ENCODE data around the gene OLFM1. TPM values are rescaled to one million over a fixed set of nuclear protein-coding genes. Genes with fewer than 3 reads are reported as not detected.
A peak's percentile ranks its signal among the peaks of the same experiment; 100 is the strongest.
"Not testable (repeated sequence)": the region's sequence is repeated elsewhere in the genome, so short reads cannot be mapped to it uniquely, and the experiment has no call there.

The OLFM1 gene
- total and polyA plus RNA-seq, 2 donors, result 24.5 to 28.3 TPM

DNA sequence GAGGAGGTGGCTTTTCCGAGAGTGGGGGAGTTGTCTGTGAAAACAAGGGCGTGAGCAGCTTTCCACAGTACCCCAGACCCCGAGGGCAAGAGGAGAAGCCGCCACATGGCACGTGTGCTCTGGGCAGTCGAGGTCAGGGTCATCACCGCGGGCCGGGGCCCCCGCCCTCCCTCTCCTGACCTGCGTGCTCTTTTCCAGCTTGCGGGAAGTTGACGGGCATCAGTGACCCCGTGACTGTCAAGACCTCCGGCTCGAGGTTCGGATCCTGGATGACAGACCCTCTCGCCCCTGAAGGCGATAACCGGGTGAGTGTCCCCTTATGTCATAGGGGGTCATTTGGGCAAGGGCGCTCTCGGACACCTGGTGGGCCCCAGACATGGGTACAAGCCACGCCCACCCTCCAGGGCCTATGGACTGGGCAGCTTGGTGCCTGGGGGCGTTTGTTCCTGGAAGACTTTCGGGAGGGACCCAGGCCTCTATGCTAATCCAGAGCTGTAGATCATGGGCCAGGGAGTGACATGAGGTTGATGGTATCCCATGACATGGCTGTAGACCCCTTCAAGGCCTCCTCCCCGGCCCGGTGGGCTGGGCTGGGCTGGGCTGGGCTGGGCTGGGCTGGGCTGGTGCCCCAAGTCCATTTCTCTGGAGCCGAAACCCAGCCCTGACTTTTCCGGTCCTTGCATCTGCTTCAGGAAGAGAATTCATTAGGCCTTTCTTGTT, 19.2 kb downstream of the OLFM1 start:
- Histone ChIP-seq H3K36me3 (ENCODE audit: control insufficient read depth in 2 of 2, insufficient read depth in 2 of 2, low read length in 1 of 2) (no peaks in the 10 kb centered on the region), H3K4me3 (ENCODE audit: low read length in 2 of 2) (no peak overlapping the region), H3K27ac (ENCODE audit: low read depth in 1 of 2, low read length in 1 of 2) (no peak overlapping the region), H3K27me3 (ENCODE audit: control insufficient read depth in 2 of 2, insufficient read depth in 1 of 2, low read length in 1 of 2) (peaks cover 0 to 51% of the 10 kb centered on the region in 2 donors), H3K4me1 (ENCODE audit: control insufficient read depth in 2 of 2, insufficient read depth in 2 of 2, low read length in 2 of 2) (peaks cover 0 to 6% of the 10 kb centered on the region in 2 donors), H3K9me3 (ENCODE audit: control insufficient read depth in 2 of 2, insufficient read depth in 1 of 2, low read length in 1 of 2) (no peaks in the 10 kb centered on the region)
- WGBS, result 87% methylated on average over 29 of the region's 29 CpGs
- DNase-seq (ENCODE audit: low read depth in 6 of 9, low spot score in 9 of 9), result no peak

DNA sequence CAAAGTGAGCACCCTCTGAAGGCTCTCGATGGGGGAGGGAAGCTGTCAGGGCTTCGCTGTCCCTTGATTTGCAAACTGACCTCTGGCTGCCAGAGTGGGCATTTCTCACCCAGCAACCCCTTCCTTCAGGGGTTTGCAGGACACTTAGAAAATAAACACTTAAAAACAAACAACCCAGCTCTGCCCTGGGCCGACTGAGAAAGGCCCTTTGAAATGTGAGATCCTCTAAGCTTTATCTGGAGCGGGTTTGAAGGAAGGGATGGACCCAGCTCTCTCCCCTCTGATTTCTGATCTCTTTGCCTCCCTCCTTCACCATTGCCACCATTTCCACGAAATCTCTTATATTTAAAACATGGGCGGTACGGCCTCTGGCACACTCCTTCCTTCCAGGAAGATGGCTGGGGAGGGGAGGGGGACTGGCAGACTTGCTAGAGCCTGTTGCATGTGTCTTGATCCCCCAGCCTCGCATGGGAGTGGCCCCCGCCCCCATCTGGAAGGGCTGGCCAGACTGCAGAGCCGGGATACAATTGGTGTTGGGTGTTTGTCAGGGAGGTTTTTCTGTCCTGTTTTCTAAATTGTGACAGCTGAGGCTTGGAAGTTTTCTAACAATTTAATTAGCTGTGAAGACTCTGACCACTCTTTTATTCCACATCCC, 20.2 kb downstream of the OLFM1 start:
- no peak overlapping the region for H3K4me3 ChIP-seq (ENCODE audit: low read length in 2 of 2)
- no peaks in the 10 kb centered on the region for H3K9me3 ChIP-seq (ENCODE audit: control insufficient read depth in 2 of 2, insufficient read depth in 1 of 2, low read length in 1 of 2)
- H3K4me1 ChIP-seq (ENCODE audit: control insufficient read depth in 2 of 2, insufficient read depth in 2 of 2, low read length in 2 of 2), result peaks cover 0 to 6% of the 10 kb centered on the region in 2 donors
- H3K36me3 ChIP-seq (ENCODE audit: control insufficient read depth in 2 of 2, insufficient read depth in 2 of 2, low read length in 1 of 2), result no peaks in the 10 kb centered on the region
- H3K27me3 ChIP-seq (ENCODE audit: control insufficient read depth in 2 of 2, insufficient read depth in 1 of 2, low read length in 1 of 2), result peaks cover 0 to 51% of the 10 kb centered on the region in 2 donors
- DNase-seq (ENCODE audit: low read depth in 6 of 9, low spot score in 9 of 9), result peak in 1 of 9 donors; percentile 5
- 13% methylated on average over 10 of the region's 10 CpGs for WGBS
- H3K27ac ChIP-seq (ENCODE audit: low read depth in 1 of 2, low read length in 1 of 2), result no peak overlapping the region

DNA sequence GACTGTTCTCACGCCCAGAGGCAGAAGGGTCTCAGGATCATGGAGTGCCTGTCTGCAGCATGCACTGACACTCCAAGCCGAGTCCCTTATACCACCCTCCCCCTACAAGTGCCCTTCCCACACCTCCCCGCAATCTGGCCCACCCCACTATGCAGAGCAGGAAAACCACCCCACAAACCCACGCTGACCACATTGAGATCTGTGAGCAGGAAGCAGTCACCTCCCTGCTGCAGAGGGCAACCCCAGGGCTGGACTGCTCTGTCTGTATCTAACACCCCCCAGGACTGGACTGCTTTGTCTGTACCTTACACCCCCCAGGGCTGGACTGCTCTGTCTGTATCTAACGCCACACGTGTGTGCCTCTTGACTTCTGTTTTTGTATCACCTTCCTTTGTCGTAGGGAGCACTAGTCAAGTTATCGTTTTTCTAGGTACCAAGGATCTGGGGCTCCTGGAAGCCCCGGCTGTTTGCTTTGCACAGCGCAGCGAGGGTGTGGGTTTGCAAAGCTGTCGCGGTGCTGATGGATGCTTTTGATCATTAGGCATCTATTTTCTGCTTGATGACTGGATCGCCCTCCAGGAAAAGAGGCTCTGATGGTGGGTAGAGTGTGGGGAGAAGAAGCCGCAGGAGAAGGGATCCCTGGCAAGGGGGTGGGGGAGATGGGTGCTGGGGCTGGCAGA, 21.5 kb downstream of the OLFM1 start:
- no peaks in the 10 kb centered on the region for H3K9me3 ChIP-seq (ENCODE audit: control insufficient read depth in 2 of 2, insufficient read depth in 1 of 2, low read length in 1 of 2)
- H3K27ac ChIP-seq (ENCODE audit: low read depth in 1 of 2, low read length in 1 of 2), result no peak overlapping the region
- 48% methylated on average over 15 of the region's 15 CpGs for WGBS
- H3K4me3 ChIP-seq (ENCODE audit: low read length in 2 of 2), result no peak overlapping the region
- peaks cover 0 to 51% of the 10 kb centered on the region in 2 donors for H3K27me3 ChIP-seq (ENCODE audit: control insufficient read depth in 2 of 2, insufficient read depth in 1 of 2, low read length in 1 of 2)
- DNase-seq (ENCODE audit: low read depth in 6 of 9, low spot score in 9 of 9), result no peak
- H3K4me1 ChIP-seq (ENCODE audit: control insufficient read depth in 2 of 2, insufficient read depth in 2 of 2, low read length in 2 of 2), result peaks cover 0 to 6% of the 10 kb centered on the region in 2 donors
- no peaks in the 10 kb centered on the region for H3K36me3 ChIP-seq (ENCODE audit: control insufficient read depth in 2 of 2, insufficient read depth in 2 of 2, low read length in 1 of 2)

DNA sequence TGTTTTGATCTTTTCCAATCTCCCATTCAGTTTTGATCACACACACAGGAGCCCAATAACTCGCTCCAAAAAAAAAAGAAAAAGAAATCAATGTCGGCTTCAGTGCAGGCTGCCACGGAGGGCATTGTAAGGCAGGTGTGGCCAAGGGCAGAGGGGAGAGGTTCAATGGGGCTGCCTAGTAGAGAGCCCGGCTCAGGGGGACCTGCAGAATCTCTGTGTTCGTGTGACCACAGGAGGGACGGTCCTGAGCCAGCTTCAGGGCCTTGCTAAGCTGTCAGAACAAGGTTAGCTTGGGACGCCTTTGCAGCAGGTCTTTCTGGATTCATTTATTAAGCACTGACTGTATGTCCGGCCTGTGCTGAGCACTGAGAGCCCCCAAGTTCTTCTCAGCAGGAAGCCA, 22.2 kb downstream of the OLFM1 start:
- Histone ChIP-seq H3K36me3 (ENCODE audit: control insufficient read depth in 2 of 2, insufficient read depth in 2 of 2, low read length in 1 of 2) (no peaks in the 10 kb centered on the region), H3K4me1 (ENCODE audit: control insufficient read depth in 2 of 2, insufficient read depth in 2 of 2, low read length in 2 of 2) (peaks cover 0 to 6% of the 10 kb centered on the region in 2 donors), H3K27ac (ENCODE audit: low read depth in 1 of 2, low read length in 1 of 2) (no peak overlapping the region), H3K9me3 (ENCODE audit: control insufficient read depth in 2 of 2, insufficient read depth in 1 of 2, low read length in 1 of 2) (no peaks in the 10 kb centered on the region), H3K4me3 (ENCODE audit: low read length in 2 of 2) (no peak overlapping the region), H3K27me3 (ENCODE audit: control insufficient read depth in 2 of 2, insufficient read depth in 1 of 2, low read length in 1 of 2) (peaks cover 0 to 51% of the 10 kb centered on the region in 2 donors)
- DNase-seq (ENCODE audit: low read depth in 6 of 9, low spot score in 9 of 9), result no peak
- 61% methylated on average over 8 of the region's 8 CpGs for WGBS

DNA sequence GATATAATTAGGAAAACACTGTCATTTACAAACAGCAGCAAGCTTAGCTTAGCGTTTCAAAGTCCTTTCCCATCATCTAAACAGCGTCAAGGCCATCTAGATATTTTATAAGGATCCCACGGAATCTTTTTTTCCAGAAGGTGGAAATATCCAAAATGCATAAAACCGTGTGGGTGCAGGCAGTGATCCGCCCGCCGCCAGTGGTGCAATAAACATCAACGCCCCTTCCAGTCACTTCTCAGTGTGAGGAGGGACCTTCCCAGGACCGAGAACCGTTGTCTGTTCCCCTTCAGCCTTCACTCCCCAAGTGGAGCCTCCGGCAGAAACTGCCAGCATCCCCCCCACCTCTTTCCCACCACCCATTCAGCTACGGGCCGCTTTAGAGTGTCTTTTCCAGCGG, 22.9 kb downstream of the OLFM1 start:
- Histone ChIP-seq H3K9me3 (ENCODE audit: control insufficient read depth in 2 of 2, insufficient read depth in 1 of 2, low read length in 1 of 2) (no peaks in the 10 kb centered on the region), H3K36me3 (ENCODE audit: control insufficient read depth in 2 of 2, insufficient read depth in 2 of 2, low read length in 1 of 2) (no peaks in the 10 kb centered on the region), H3K27me3 (ENCODE audit: control insufficient read depth in 2 of 2, insufficient read depth in 1 of 2, low read length in 1 of 2) (peaks cover 0 to 49% of the 10 kb centered on the region in 2 donors), H3K27ac (ENCODE audit: low read depth in 1 of 2, low read length in 1 of 2) (no peak overlapping the region), H3K4me1 (ENCODE audit: control insufficient read depth in 2 of 2, insufficient read depth in 2 of 2, low read length in 2 of 2) (peaks cover 0 to 6% of the 10 kb centered on the region in 2 donors), H3K4me3 (ENCODE audit: low read length in 2 of 2) (no peak overlapping the region)
- no peak for DNase-seq (ENCODE audit: low read depth in 6 of 9, low spot score in 9 of 9)
- WGBS, result 61% methylated on average over 14 of the region's 14 CpGs

DNA sequence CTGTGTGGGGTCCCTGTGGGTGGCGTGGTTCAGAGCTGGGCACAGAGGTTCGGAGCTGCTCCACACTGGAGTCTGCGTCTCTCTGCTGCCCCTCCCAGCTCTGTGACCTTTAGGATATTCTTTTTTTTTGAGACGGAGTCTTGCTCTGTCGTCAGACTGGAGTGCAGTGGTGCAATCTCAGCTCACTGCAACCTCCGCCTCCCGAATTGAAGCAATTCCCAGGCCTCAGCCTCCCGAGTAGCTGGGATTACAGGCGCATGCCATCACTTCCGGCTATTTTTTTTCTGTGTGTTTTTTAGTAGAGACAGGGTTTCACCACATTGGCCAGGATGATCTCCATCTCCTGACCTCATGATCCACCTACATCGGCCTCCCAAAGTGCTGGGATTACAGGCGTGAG, 24.1 kb downstream of the OLFM1 start:
- 89% methylated on average over 12 of the region's 12 CpGs for WGBS
- not testable (repeated sequence) for H3K9me3 ChIP-seq (ENCODE audit: control insufficient read depth in 2 of 2, insufficient read depth in 1 of 2, low read length in 1 of 2); H3K36me3 ChIP-seq (ENCODE audit: control insufficient read depth in 2 of 2, insufficient read depth in 2 of 2, low read length in 1 of 2); H3K27ac ChIP-seq (ENCODE audit: low read depth in 1 of 2, low read length in 1 of 2); H3K4me3 ChIP-seq (ENCODE audit: low read length in 2 of 2); DNase-seq (ENCODE audit: low read depth in 6 of 9, low spot score in 9 of 9); H3K4me1 ChIP-seq (ENCODE audit: control insufficient read depth in 2 of 2, insufficient read depth in 2 of 2, low read length in 2 of 2)
- H3K27me3 ChIP-seq (ENCODE audit: control insufficient read depth in 2 of 2, insufficient read depth in 1 of 2, low read length in 1 of 2), result peaks cover 0 to 43% of the 10 kb centered on the region in 2 donors

DNA sequence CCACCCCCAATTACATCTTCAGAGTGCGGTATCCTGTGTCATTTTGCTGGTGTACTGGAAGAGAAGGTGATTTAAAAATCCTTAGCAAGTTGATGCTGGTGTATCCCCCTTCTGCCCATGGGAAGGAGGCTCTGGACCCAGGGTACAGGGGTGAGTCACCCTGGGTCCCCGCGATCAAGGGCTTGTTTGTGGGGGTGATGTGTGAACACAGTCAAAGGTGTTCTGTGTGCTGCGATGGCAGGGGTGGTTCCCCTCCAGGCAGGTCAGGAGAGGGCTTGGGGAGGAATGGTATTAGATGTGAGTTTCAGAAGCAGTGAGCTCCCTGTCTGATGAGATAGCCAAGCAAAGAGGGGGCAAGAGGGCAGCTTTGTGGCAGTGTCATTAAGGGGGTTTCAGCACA, 28.9 kb downstream of the OLFM1 start:
- peaks cover 5% of the 10 kb centered on the region in 2 donors for H3K9me3 ChIP-seq (ENCODE audit: control insufficient read depth in 2 of 2, insufficient read depth in 1 of 2, low read length in 1 of 2)

DNA sequence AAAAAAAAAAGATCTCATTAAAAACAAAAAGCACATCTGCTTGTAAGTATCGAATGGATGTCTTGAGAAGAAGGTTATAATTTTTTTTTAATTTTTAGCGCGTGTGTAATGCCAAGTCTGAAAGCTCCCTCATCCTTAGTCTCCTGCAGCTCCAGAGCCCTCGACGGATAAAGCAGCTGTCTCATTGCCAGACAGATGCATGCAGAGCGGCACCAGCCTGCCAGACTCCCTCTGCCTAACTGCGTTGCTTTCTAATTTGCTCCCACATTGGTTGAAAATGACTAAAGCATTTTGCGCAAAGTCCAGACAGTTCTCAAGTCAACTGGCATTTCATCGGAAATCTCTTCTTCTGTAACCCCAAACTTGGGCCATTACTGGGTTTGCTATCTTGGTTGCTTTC, 29.4 kb downstream of the OLFM1 start:
- no peaks in the 10 kb centered on the region for H3K36me3 ChIP-seq (ENCODE audit: control insufficient read depth in 2 of 2, insufficient read depth in 2 of 2, low read length in 1 of 2)
- no peaks in the 10 kb centered on the region for H3K4me1 ChIP-seq (ENCODE audit: control insufficient read depth in 2 of 2, insufficient read depth in 2 of 2, low read length in 2 of 2)
- no peak overlapping the region for H3K4me3 ChIP-seq (ENCODE audit: low read length in 2 of 2)
- no peak for DNase-seq (ENCODE audit: low read depth in 6 of 9, low spot score in 9 of 9)
- no peaks in the 10 kb centered on the region for H3K27me3 ChIP-seq (ENCODE audit: control insufficient read depth in 2 of 2, insufficient read depth in 1 of 2, low read length in 1 of 2)
- peaks cover 5% of the 10 kb centered on the region in 2 donors for H3K9me3 ChIP-seq (ENCODE audit: control insufficient read depth in 2 of 2, insufficient read depth in 1 of 2, low read length in 1 of 2)
- H3K27ac ChIP-seq (ENCODE audit: low read depth in 1 of 2, low read length in 1 of 2), result no peak overlapping the region
- WGBS, result 94% methylated on average over 9 of the region's 9 CpGs

More for the DNA sequence above, 28.9 kb downstream of the OLFM1 start:
- Histone ChIP-seq H3K27me3 (ENCODE audit: control insufficient read depth in 2 of 2, insufficient read depth in 1 of 2, low read length in 1 of 2) (no peaks in the 10 kb centered on the region), H3K4me1 (ENCODE audit: control insufficient read depth in 2 of 2, insufficient read depth in 2 of 2, low read length in 2 of 2) (no peaks in the 10 kb centered on the region), H3K4me3 (ENCODE audit: low read length in 2 of 2) (no peak overlapping the region), H3K36me3 (ENCODE audit: control insufficient read depth in 2 of 2, insufficient read depth in 2 of 2, low read length in 1 of 2) (no peaks in the 10 kb centered on the region), H3K27ac (ENCODE audit: low read depth in 1 of 2, low read length in 1 of 2) (no peak overlapping the region)
- WGBS, result 82% methylated on average over 4 of the region's 4 CpGs
- DNase-seq (ENCODE audit: low read depth in 6 of 9, low spot score in 9 of 9), result no peak

DNA sequence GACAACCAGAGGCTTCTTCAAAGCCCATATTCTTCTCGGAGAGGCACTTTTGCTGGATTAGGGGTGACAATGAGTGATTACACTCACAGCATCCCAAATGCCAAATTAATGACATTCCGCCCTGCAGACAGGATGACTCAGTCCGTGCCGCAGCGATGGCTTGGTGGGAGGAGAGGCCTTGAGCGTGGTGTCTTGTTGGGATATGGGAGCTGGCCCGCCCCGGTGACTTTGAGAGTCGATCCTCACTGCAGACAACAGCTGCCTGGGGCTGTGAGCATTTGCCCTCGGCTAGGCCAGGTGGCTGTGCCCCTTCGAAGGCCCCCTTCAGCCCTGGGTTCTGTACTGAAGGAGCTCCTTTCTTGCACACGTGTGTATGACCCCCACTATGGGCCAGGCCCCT, 29.8 kb downstream of the OLFM1 start:
- H3K4me1 ChIP-seq (ENCODE audit: control insufficient read depth in 2 of 2, insufficient read depth in 2 of 2, low read length in 2 of 2), result no peaks in the 10 kb centered on the region
- H3K9me3 ChIP-seq (ENCODE audit: control insufficient read depth in 2 of 2, insufficient read depth in 1 of 2, low read length in 1 of 2), result peaks cover 5% of the 10 kb centered on the region in 2 donors
- H3K36me3 ChIP-seq (ENCODE audit: control insufficient read depth in 2 of 2, insufficient read depth in 2 of 2, low read length in 1 of 2), result no peaks in the 10 kb centered on the region
- no peak overlapping the region for H3K4me3 ChIP-seq (ENCODE audit: low read length in 2 of 2)
- H3K27me3 ChIP-seq (ENCODE audit: control insufficient read depth in 2 of 2, insufficient read depth in 1 of 2, low read length in 1 of 2), result no peaks in the 10 kb centered on the region
- no peak for DNase-seq (ENCODE audit: low read depth in 6 of 9, low spot score in 9 of 9)
- H3K27ac ChIP-seq (ENCODE audit: low read depth in 1 of 2, low read length in 1 of 2), result no peak overlapping the region
- WGBS, result 91% methylated on average over 12 of the region's 12 CpGs

Measured in thymus (tissue), 11 donors.